ENCODE data around the gene TRIM7. TPM values are rescaled to one million over a fixed set of nuclear protein-coding genes. Genes with fewer than 3 reads are reported as not detected.

Gene TRIM7
- polyA plus RNA-seq, 1 donor (not counting 4 experiments of a cell fraction or from before 2014, with no cell fraction given) = 27.6 TPM

- no peaks in the 10 kb centered on the region for H3K27me3 ChIP-seq (ENCODE audit: control insufficient read depth, extremely low read depth, insufficient read depth, low read length)
- H3K9ac ChIP-seq (ENCODE audit: control insufficient read depth, extremely low read depth, insufficient read depth, low read length) = peak overlapping the region; percentile 97
- FAIRE-seq (no peak), DNase-seq (ENCODE audit: low read depth, low spot score) (no peak)
- H3K27ac ChIP-seq (ENCODE audit: control insufficient read depth, insufficient read depth, low read length) = peak overlapping the region; percentile 83
- H3K9me1 ChIP-seq (ENCODE audit: control insufficient read depth, extremely low read depth, insufficient read depth, low read length) = no peaks in the 10 kb centered on the region
- peaks cover 75% of the 10 kb centered on the region for H3K79me2 ChIP-seq (ENCODE audit: control insufficient read depth, insufficient read depth, low read length)
- peaks cover 34% of the 10 kb centered on the region for H3K4me1 ChIP-seq (ENCODE audit: control insufficient read depth, extremely low read depth, insufficient read depth, low read length)
- peaks cover 7 to 27% of the 10 kb centered on the region in 2 experiments for H3K36me3 ChIP-seq (ENCODE audit: control insufficient read depth in 2 of 2, extremely low read depth in 1 of 2, insufficient read depth in 2 of 2, low read length in 2 of 2)
- H3K9me3 ChIP-seq (ENCODE audit: control insufficient read depth, low read depth, low read length) = no peaks in the 10 kb centered on the region
- H3K4me3 ChIP-seq (ENCODE audit: control insufficient read depth in 2 of 3, extremely low read depth in 1 of 3, insufficient read depth in 2 of 3, low read depth in 1 of 3, low read length in 3 of 3) = peak overlapping the region; percentile 89 to 93 (median 89)
- dilution Hi-C loops (cut with MboI; ENCODE audit: extremely low pct_ligation_motif_present, low sequenced_read_pairs) = no loop called here
- H3K4me2 ChIP-seq (ENCODE audit: control insufficient read depth, extremely low read depth, insufficient read depth, low read depth, low read length) = peak overlapping the region; percentile 94
- no peak for TF ChIP-seq CTCF (optimal IDR thresholded peaks at IDR 0.05 in 1 of 3, IDR thresholded peaks at IDR 0.05 in 1 of 3, conservative IDR thresholded peaks at IDR 0.05 in 1 of 3; ENCODE audit: extremely low read depth in 1 of 3, insufficient read depth in 2 of 3, low read length in 3 of 3)
- TF ChIP-seq EZH2 (IDR thresholded peaks at IDR 0.05; ENCODE audit: low read length) = no peak
- peaks cover 3% of the 10 kb centered on the region for H4K20me1 ChIP-seq (ENCODE audit: control insufficient read depth, extremely low read depth, insufficient read depth, low read length)
- H2AFZ ChIP-seq (ENCODE audit: control insufficient read depth, low read length) = peak overlapping the region; percentile 82
These were observed 41.5 kb upstream of the TRIM7 start for GRCh38 chr5:181246276-181247049.

GRCh38 chr5:181245427-181246275 lies 40.7 kb upstream of the TRIM7 start:
- H3K9ac ChIP-seq (ENCODE audit: control insufficient read depth, extremely low read depth, insufficient read depth, low read length) = peak overlapping the region; percentile 97
- peaks cover 38% of the 10 kb centered on the region for H3K4me1 ChIP-seq (ENCODE audit: control insufficient read depth, extremely low read depth, insufficient read depth, low read length)
- FAIRE-seq = no peak
- H3K36me3 ChIP-seq (ENCODE audit: control insufficient read depth in 2 of 2, extremely low read depth in 1 of 2, insufficient read depth in 2 of 2, low read length in 2 of 2) = peaks cover 6 to 32% of the 10 kb centered on the region in 2 experiments
- no peak for TF ChIP-seq EZH2 (IDR thresholded peaks at IDR 0.05; ENCODE audit: low read length)
- no peak for TF ChIP-seq CTCF (optimal IDR thresholded peaks at IDR 0.05 in 1 of 3, IDR thresholded peaks at IDR 0.05 in 1 of 3, conservative IDR thresholded peaks at IDR 0.05 in 1 of 3; ENCODE audit: extremely low read depth in 1 of 3, insufficient read depth in 2 of 3, low read length in 3 of 3)
- H3K4me2 ChIP-seq (ENCODE audit: control insufficient read depth, extremely low read depth, insufficient read depth, low read depth, low read length) = peak overlapping the region; percentile 94
- no peak for DNase-seq (ENCODE audit: low read depth, low spot score)
- dilution Hi-C loops (cut with MboI; ENCODE audit: extremely low pct_ligation_motif_present, low sequenced_read_pairs) = no loop called here
- peak overlapping the region; percentile 83 for H3K27ac ChIP-seq (ENCODE audit: control insufficient read depth, insufficient read depth, low read length)
- H3K9me1 ChIP-seq (ENCODE audit: control insufficient read depth, extremely low read depth, insufficient read depth, low read length) = no peaks in the 10 kb centered on the region
- peaks cover 76% of the 10 kb centered on the region for H3K79me2 ChIP-seq (ENCODE audit: control insufficient read depth, insufficient read depth, low read length)
- H3K27me3 ChIP-seq (ENCODE audit: control insufficient read depth, extremely low read depth, insufficient read depth, low read length) = no peaks in the 10 kb centered on the region
- no peaks in the 10 kb centered on the region for H3K9me3 ChIP-seq (ENCODE audit: control insufficient read depth, low read depth, low read length)
- peak overlapping the region; percentile 78 for H2AFZ ChIP-seq (ENCODE audit: control insufficient read depth, low read length)
- H3K4me3 ChIP-seq (ENCODE audit: control insufficient read depth in 2 of 3, extremely low read depth in 1 of 3, insufficient read depth in 2 of 3, low read depth in 1 of 3, low read length in 3 of 3) = peak overlapping the region; percentile 89 to 93 (median 89)
- H4K20me1 ChIP-seq (ENCODE audit: control insufficient read depth, extremely low read depth, insufficient read depth, low read length) = peaks cover 10% of the 10 kb centered on the region

All from keratinocyte (primary cell).